Kasumi-1 (cell line): ENCODE measurements around the gene YIF1B.
"Not testable (repeated sequence)": the region's sequence is repeated elsewhere in the genome, so short reads cannot be mapped to it uniquely, and the experiment has no call there.

Experiments used
- DNase-seq, 2 experiments: peaks; one replicate each; lab custom pipeline; 2025; lab: John Stamatoyannopoulos, UW

The YIF1B gene, protein sequence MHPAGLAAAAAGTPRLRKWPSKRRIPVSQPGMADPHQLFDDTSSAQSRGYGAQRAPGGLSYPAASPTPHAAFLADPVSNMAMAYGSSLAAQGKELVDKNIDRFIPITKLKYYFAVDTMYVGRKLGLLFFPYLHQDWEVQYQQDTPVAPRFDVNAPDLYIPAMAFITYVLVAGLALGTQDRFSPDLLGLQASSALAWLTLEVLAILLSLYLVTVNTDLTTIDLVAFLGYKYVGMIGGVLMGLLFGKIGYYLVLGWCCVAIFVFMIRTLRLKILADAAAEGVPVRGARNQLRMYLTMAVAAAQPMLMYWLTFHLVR

GRCh38 chr19:38315657-38316476 is at the start of gene YIF1B:
Gene YIF1B, minus strand, starts transcription at chr19:38315947. Its CDS starts 30 bp downstream, at chr19:38315917.
- DNase-seq = peak; percentile 98

DNA sequence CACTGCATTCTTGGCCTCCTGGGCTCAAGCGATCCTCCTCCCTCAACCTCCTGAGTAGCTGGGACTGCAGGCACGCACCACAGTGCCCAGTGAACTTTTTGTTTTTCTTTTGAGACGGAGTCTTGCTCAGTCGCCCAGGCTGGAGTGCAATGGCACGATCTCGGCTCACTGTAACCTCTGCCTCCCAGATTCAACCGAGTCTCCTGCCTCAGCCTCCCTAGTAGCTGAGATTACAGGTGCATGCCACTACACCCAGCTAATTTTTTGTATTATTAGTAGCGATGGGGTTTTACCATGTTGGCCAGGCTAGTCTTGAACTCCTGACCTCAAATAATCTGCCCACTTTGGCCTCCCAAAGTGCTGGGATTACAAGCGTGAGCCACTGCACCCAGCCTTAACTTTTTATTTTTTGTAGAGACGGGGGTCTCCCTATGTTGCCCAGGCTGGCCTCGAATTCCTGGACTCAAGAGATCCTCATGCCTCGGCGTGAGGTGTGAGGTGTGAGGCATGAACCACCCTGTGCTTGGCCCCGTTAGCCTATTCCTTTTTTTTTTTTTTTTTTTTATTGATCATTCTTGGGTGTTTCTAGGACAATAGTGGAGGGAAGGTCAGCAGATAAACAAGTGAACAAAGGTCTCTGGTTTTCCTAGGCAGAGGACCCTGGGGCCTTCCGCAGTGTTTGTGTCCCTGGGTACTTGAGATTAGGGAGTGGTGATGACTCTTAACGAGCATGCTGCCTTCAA is 47.4 kb upstream of the YIF1B start:
- DNase-seq = not testable (repeated sequence)

GRCh38 chr19:38362076-38362945 is 46.6 kb upstream of the YIF1B start:
- peak; percentile 63 to 64 for DNase-seq

DNA sequence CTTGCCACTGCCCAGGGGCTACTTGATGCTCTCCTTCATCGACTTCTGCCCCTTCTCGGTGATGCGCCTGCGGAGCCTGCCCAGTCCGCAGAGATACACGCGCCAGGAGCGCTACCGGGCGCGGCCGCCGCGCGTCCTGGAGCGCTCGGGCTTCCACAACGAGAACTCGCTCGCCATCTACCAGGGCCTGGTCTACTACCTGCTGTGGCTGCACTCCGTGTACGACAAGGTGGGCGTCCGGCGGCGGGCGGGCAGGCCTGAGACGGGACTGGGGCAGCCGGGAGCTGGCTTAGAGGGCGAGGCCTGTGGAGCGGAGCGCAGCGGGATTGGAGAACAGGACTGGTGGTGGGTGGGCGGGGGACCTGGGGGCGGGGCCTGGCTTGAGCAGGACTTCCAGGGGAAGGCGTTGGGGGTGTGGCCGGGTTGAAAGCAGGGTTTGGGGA is 45.9 kb upstream of the YIF1B start:
- peak; percentile 85 to 87 for DNase-seq

- peak in 1 of 2 experiments; percentile 38 for DNase-seq
Measured at GRCh38 chr19:38360839-38361631, 45.3 kb upstream of the YIF1B start.

- DNase-seq = no peak
Measured at GRCh38 chr19:38360351-38360750, 44.6 kb upstream of the YIF1B start.

- DNase-seq = no peak
Measured at GRCh38 chr19:38359242-38360021, 43.7 kb upstream of the YIF1B start.

DNA sequence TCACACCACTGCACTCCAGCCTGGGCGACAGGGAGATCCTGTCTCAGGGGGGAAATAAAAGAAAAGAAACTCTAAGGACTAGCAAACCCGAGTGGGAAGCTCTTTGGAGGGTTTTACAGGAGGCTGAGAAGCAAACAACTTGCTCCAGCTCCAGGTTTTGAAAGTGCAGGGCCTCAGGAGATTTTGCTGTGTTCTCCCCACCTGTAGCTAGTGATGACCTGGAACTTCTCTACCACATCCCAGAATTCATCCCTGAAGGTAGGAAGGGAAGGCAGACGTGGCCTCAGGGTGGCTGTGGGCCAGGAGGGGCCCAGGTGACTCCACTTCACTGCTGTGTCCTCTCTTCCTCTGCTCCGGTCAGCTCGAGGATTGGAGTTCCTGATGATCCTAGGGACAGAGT is 42.3 kb upstream of the YIF1B start:
- no peak for DNase-seq

- DNase-seq = no peak
Measured at GRCh38 chr19:38355728-38356725, 40.3 kb upstream of the YIF1B start.

GRCh38 chr19:38352611-38353010 is 36.9 kb upstream of the YIF1B start:
- no peak for DNase-seq

- no peak for DNase-seq
Measured at GRCh38 chr19:38351865-38352395, 36.2 kb upstream of the YIF1B start.

- no peak for DNase-seq
Measured at GRCh38 chr19:38350883-38351282, 35.1 kb upstream of the YIF1B start.

DNA sequence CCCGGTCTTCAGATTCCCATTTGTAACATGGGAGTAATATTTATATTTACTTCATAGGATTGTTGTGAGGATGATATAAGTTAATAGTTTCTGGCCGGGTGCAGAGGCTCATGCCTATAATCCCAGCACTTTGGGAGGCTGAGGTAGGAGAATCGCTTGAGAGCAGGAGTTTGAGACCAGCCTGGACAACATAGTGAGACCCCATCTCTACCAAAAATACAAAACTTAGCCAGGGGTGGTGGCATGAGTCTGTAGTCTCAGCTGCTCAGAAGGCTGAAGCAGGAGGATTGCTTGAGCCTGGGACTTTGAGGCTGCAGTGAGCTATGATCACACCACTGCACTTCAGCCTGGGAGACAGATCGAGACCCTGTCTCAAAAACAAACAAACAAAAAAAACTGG is 31.1 kb upstream of the YIF1B start:
- no peak for DNase-seq

- DNase-seq = no peak
Measured at GRCh38 chr19:38340927-38341326, 25.2 kb upstream of the YIF1B start.

DNA sequence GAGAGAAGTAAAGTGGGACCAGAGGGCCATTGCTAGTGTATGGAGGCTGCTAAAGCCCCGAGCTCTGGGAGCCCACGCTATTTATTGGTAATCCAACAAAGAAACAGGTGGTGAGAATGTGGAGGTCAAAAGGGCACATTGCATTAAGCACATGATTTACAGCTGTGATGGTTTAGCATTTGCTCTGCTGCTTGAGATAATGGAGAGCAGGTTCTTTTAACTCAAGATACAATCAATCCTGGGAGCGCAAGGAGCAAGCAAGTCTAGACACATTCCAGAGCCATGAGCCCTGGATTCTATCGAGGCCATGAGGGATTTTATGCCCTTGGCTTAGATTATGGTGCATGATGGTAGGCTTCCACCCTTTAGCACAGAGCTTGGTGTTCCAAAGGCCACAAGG is 23.3 kb upstream of the YIF1B start:
- DNase-seq = not testable (repeated sequence)

DNA sequence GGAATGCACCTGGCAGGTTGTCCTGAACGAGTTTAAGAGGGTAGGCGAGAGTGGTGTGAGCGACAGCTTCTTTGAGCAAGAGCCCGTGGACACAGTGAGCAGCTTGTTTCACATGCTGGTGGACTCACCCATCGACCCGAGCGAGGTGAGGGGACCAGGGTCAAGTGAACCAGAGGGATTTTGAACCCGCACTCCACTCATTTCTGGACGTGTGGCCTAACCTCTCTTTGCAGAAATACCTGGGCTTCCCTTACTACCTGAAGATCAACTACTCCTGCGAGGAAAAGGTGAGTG is 21.6 kb upstream of the YIF1B start:
- DNase-seq = no peak

GRCh38 chr19:38336638-38337359 is 21.1 kb upstream of the YIF1B start:
- peak; percentile 97 to 98 for DNase-seq
